Measurements from ENCODE around the gene STAMBPL1. TPM values are rescaled to one million over a fixed set of nuclear protein-coding genes. Genes with fewer than 3 reads are reported as not detected.

STAMBPL1 gene
- total and polyA plus RNA-seq, 2 donors (not counting 3 experiments of a cell fraction or from before 2014, with no cell fraction given), result 0.70 to 1.8 TPM

- H3K9ac ChIP-seq (replicated peaks; ENCODE audit: extremely low read depth, insufficient read depth, low read length), result no peak overlapping the region
- no peak overlapping the region for H3K4me3 ChIP-seq (replicated peaks in 1 of 3; ENCODE audit: insufficient read depth in 1 of 3, low read depth in 1 of 3, low read length in 3 of 3)
- TF ChIP-seq EZH2 (IDR thresholded peaks at IDR 0.05; ENCODE audit: borderline replicate concordance, low read depth, low read length, severe bottlenecking) (no peak), CTCF (IDR thresholded peaks at IDR 0.05; ENCODE audit: extremely low read depth in 1 of 2, insufficient read depth in 1 of 2, low read depth in 1 of 2, low read length in 2 of 2) (no peak), FOS (IDR thresholded peaks at IDR 0.05; ENCODE audit: borderline replicate concordance, insufficient read depth, low read length) (no peak), POLR2AphosphoS5 (IDR thresholded peaks at IDR 0.05; ENCODE audit: insufficient read depth, low read depth, low read length) (no peak), POLR2A (IDR thresholded peaks at IDR 0.05; ENCODE audit: low read depth, low read length) (no peak), MYC (IDR thresholded peaks at IDR 0.05; ENCODE audit: low read depth, low read length) (no peak)
- H2AFZ ChIP-seq (ENCODE audit: low read depth, low read length), result no peak overlapping the region
- H4K20me1 ChIP-seq (replicated peaks; ENCODE audit: control insufficient read depth, extremely low read depth, insufficient read depth, low read length), result no peaks in the 10 kb centered on the region
- no peaks in the 10 kb centered on the region for H3K79me2 ChIP-seq (ENCODE audit: control insufficient read depth, insufficient read depth, low read length)
- POLR2A ChIA-PET, result no interaction called here
- no TSS peak for BruUV-seq (replicated peaks)
- peaks cover 25 to 36% of the 10 kb centered on the region in 2 experiments for H3K27me3 ChIP-seq (ENCODE audit: control insufficient read depth in 2 of 2, insufficient read depth in 2 of 2, low read length in 2 of 2)
- no peaks in the 10 kb centered on the region for H3K36me3 ChIP-seq (ENCODE audit: control insufficient read depth in 2 of 2, extremely low read depth in 1 of 2, insufficient read depth in 2 of 2, low read length in 2 of 2)
- H3K27ac ChIP-seq (ENCODE audit: insufficient read depth, low read depth, low read length), result no peak overlapping the region
- intact Hi-C loops (cut with micrococcal nuclease) (no loop called here), dilution Hi-C loops (cut with MboI; ENCODE audit: extremely low pct_ligation_motif_present, low sequenced_read_pairs) (no loop called here)
- no peaks in the 10 kb centered on the region for H3K9me3 ChIP-seq (replicated peaks; ENCODE audit: control insufficient read depth, insufficient read depth, low read length)
- no peak overlapping the region for H3K4me2 ChIP-seq (ENCODE audit: insufficient read depth, low read length)
- no peak for DNase-seq (ENCODE audit: low read depth, low spot score)
- no peak for FAIRE-seq
- CTCF ChIA-PET, result interaction anchor here (1.1 to 1.4 kb wide), 2 partner anchors 15 to 27 kb away, joined by 3 to 4 read pairs; no protein-coding TSS in a partner anchor
- H3K4me1 ChIP-seq (ENCODE audit: control insufficient read depth, extremely low read depth, insufficient read depth, low read length), result no peaks in the 10 kb centered on the region
- no peaks in the 10 kb centered on the region for H3K9me1 ChIP-seq (replicated peaks; ENCODE audit: control insufficient read depth, extremely low read depth, insufficient read depth, low read length)
Observed at GRCh38 chr10:88961266-88961665, 81.2 kb downstream of the STAMBPL1 start.

- Histone ChIP-seq H3K9me1 (replicated peaks; ENCODE audit: control insufficient read depth, extremely low read depth, insufficient read depth, low read length) (no peaks in the 10 kb centered on the region), H3K27ac (ENCODE audit: insufficient read depth, low read depth, low read length) (no peak overlapping the region), H3K79me2 (ENCODE audit: control insufficient read depth, insufficient read depth, low read length) (no peaks in the 10 kb centered on the region), H3K4me3 (replicated peaks in 1 of 3; ENCODE audit: insufficient read depth in 1 of 3, low read depth in 1 of 3, low read length in 3 of 3) (no peak overlapping the region), H3K36me3 (ENCODE audit: control insufficient read depth in 2 of 2, extremely low read depth in 1 of 2, insufficient read depth in 2 of 2, low read length in 2 of 2) (no peaks in the 10 kb centered on the region), H3K4me1 (ENCODE audit: control insufficient read depth, extremely low read depth, insufficient read depth, low read length) (no peaks in the 10 kb centered on the region), H3K27me3 (ENCODE audit: control insufficient read depth in 2 of 2, insufficient read depth in 2 of 2, low read length in 2 of 2) (peaks cover 29 to 31% of the 10 kb centered on the region in 2 experiments), H3K9me3 (replicated peaks; ENCODE audit: control insufficient read depth, insufficient read depth, low read length) (no peaks in the 10 kb centered on the region), H3K4me2 (ENCODE audit: insufficient read depth, low read length) (no peak overlapping the region), H2AFZ (ENCODE audit: low read depth, low read length) (no peak overlapping the region), H3K9ac (replicated peaks; ENCODE audit: extremely low read depth, insufficient read depth, low read length) (no peak overlapping the region), H4K20me1 (replicated peaks; ENCODE audit: control insufficient read depth, extremely low read depth, insufficient read depth, low read length) (no peaks in the 10 kb centered on the region)
- no peak for FAIRE-seq
- DNase-seq (ENCODE audit: low read depth, low spot score), result no peak
- dilution Hi-C loops (cut with MboI; ENCODE audit: extremely low pct_ligation_motif_present, low sequenced_read_pairs) (no loop called here), intact Hi-C loops (cut with micrococcal nuclease) (no loop called here)
- POLR2A ChIA-PET, result no interaction called here
- CTCF ChIA-PET, result interaction anchor here (0.6 to 1.5 kb wide), 4 partner anchors 12 to 246 kb away, joined by 3 to 4 read pairs (median 3); no protein-coding TSS in a partner anchor
- no TSS peak for BruUV-seq (replicated peaks)
- TF ChIP-seq FOS (IDR thresholded peaks at IDR 0.05; ENCODE audit: borderline replicate concordance, insufficient read depth, low read length) (no peak), JUN (IDR thresholded peaks at IDR 0.05; ENCODE audit: borderline replicate concordance, insufficient read depth, insufficient read length, low read depth) (no peak), EZH2 (IDR thresholded peaks at IDR 0.05; ENCODE audit: borderline replicate concordance, low read depth, low read length, severe bottlenecking) (no peak), POLR2AphosphoS5 (IDR thresholded peaks at IDR 0.05; ENCODE audit: insufficient read depth, low read depth, low read length) (no peak), MAX (IDR thresholded peaks at IDR 0.05; ENCODE audit: insufficient read depth, insufficient read length) (no peak), POLR2A (IDR thresholded peaks at IDR 0.05; ENCODE audit: low read depth, low read length) (no peak), GATA2 (IDR thresholded peaks at IDR 0.05; ENCODE audit: insufficient read depth, insufficient read length, low read depth, low read length) (no peak), CTCF (IDR thresholded peaks at IDR 0.05; ENCODE audit: extremely low read depth in 1 of 2, insufficient read depth in 1 of 2, low read depth in 1 of 2, low read length in 2 of 2) (no peak), MYC (IDR thresholded peaks at IDR 0.05; ENCODE audit: low read depth, low read length) (no peak)
Observed at GRCh38 chr10:88962336-88962735, 82.3 kb downstream of the STAMBPL1 start.

Data from endothelial cell of umbilical vein (primary cell).